K562 (cell line): ENCODE measurements around the gene STX3. TPM values are rescaled to one million over a fixed set of nuclear protein-coding genes. Genes with fewer than 3 reads are reported as not detected.

Experiments used
- ATAC-seq: fragments of 200-7000 bp; cut with Tn5 transposase; 3 replicates; pipeline ENCODE4 v1.9.1; 2020; ENCODE audit warnings: moderate library complexity
- BruUV-seq: library from RNA; stranded (reverse); fragments of 400-500 nt; replicated peaks from 2 replicates; lab custom pipeline; 2021; lab: Mats Ljungman, UMichigan
- CTCF ChIA-PET: fragments of 300-600 bp; formaldehyde crosslinking; extraction: SDS; loops from one replicate; lab custom pipeline; 2021; ENCODE audit warnings: low intra/inter-chr PET ratio; lab: Yijun Ruan, JAX
- POLR2A ChIA-PET: fragments of 300-600, 350-650 bp; sonication (Branson Sonifier 250); formaldehyde crosslinking; extraction: SDS; loops from one replicate; lab custom pipeline; 2021; ENCODE audit warnings: antibody characterized with exemption, inconsistent platforms; lab: Yijun Ruan, JAX
- DNase-seq, 4 experiments: peaks; one replicate each; pipeline versions ENCODE4 v3.0.0 to v3.0.0-alpha.2; 2011 to 2018; ENCODE audit warnings: low spot score in 3 of 4, mixed read lengths in 3 of 4; ENCODE audit errors: extremely low read depth in 1 of 4
- FAIRE-seq: peaks from 2 replicates; lab custom pipeline; 2011; peaks lifted over from hg19 to GRCh38; lab: Jason Lieb, UNC
- H2AFZ ChIP-seq: 2 replicates; pipeline ENCODE4 v1.6.0; 2011; ENCODE audit warnings: low read depth, low read length, control low read depth, inconsistent platforms
- H3K27ac ChIP-seq: fragments of 200-600 bp; 3 replicates; pipeline ENCODE4 v1.8.0; 2011; ENCODE audit warnings: low read depth, mild to moderate bottlenecking, control low read depth, inconsistent platforms, low read length, moderate library complexity, mixed read lengths; ENCODE audit errors: extremely low read depth
- H3K27me3 ChIP-seq, 2 experiments: fragments of 300-600 bp in 1 of 2; 2 replicates in 1 of 2; 3 replicates in 1 of 2; pipeline versions ENCODE4 v1.6.0 to v1.8.0; 2011; ENCODE audit warnings: inconsistent platforms in 2 of 2, low read length in 2 of 2, mild to moderate bottlenecking in 1 of 2, mixed read lengths in 1 of 2, moderate library complexity in 1 of 2; ENCODE audit not compliant: control insufficient read depth in 2 of 2, insufficient read depth in 2 of 2
- H3K36me3 ChIP-seq: fragments of 300-600 bp; 3 replicates; pipeline ENCODE4 v1.8.0; 2011; ENCODE audit warnings: mild to moderate bottlenecking, low read length, inconsistent platforms; ENCODE audit not compliant: control insufficient read depth, insufficient read depth
- H3K4me1 ChIP-seq, 2 experiments: fragments of 200-600 bp in 1 of 2; replicated peaks in 1 of 2; 2 replicates in 1 of 2; 3 replicates in 1 of 2; pipeline versions ENCODE4 v1.5.1 to v1.8.0; 2011; ENCODE audit warnings: inconsistent platforms in 2 of 2, low read length in 2 of 2, mild to moderate bottlenecking in 1 of 2, mixed read lengths in 1 of 2, moderate library complexity in 1 of 2; ENCODE audit not compliant: control insufficient read depth in 2 of 2, insufficient read depth in 2 of 2
- H3K4me2 ChIP-seq: 2 replicates; pipeline ENCODE4 v1.6.1; 2011; ENCODE audit warnings: low read length, control low read depth, inconsistent platforms, mixed read lengths; ENCODE audit not compliant: insufficient read depth
- H3K4me3 ChIP-seq: fragments of 200-600 bp; sonication (generic), shearing (Covaris generic); 2 replicates; pipeline ENCODE4 v1.5.1; 2016; ENCODE audit warnings: control low read depth, inconsistent platforms
- H3K79me2 ChIP-seq: fragments of 200-600 bp; 3 replicates; pipeline ENCODE4 v1.8.0; 2011; ENCODE audit warnings: low read length, inconsistent platforms; ENCODE audit not compliant: control insufficient read depth, insufficient read depth
- H3K9ac ChIP-seq, 2 experiments: 2 replicates each; pipeline versions ENCODE4 v1.6.0 to v1.6.1; 2011; ENCODE audit warnings: low read depth in 2 of 2, low read length in 2 of 2, control low read depth in 1 of 2, inconsistent platforms in 1 of 2, mild to moderate bottlenecking in 1 of 2, mixed read lengths in 1 of 2; ENCODE audit not compliant: insufficient read depth in 1 of 2
- H3K9me1 ChIP-seq: one replicate; pipeline ENCODE4 v1.6.0; 2011; ENCODE audit warnings: inconsistent platforms, mild to moderate bottlenecking, low read length, moderate library complexity; ENCODE audit not compliant: control insufficient read depth, insufficient read depth
- H3K9me3 ChIP-seq: replicated peaks from 2 replicates; pipeline ENCODE4 v1.5.1; 2011; ENCODE audit warnings: low read depth, low read length, inconsistent platforms; ENCODE audit not compliant: control insufficient read depth, insufficient read depth
- H4K20me1 ChIP-seq: replicated peaks from 2 replicates; pipeline ENCODE4 v1.6.1; 2011; ENCODE audit warnings: low read length, inconsistent platforms, mixed read lengths; ENCODE audit not compliant: control insufficient read depth, insufficient read depth
- ETV5 ChIP-seq: sonication (generic); formaldehyde crosslinking; IDR thresholded peaks from 2 replicates; pipeline ENCODE4 v1.4.0; 2020; ENCODE audit warnings: low read depth, mild to moderate bottlenecking, missing genetic modification reagents
- GATAD2B ChIP-seq: fragments of 450-650 bp; IDR thresholded peaks from 2 replicates; pipeline ENCODE4 v1.6.1; 2017; ENCODE audit warnings: mild to moderate bottlenecking, borderline replicate concordance
- HNRNPUL1 ChIP-seq: fragments of 200-400 bp; formaldehyde crosslinking; IDR thresholded peaks from 2 replicates; pipeline ENCODE4 v1.6.1; 2017; ENCODE audit warnings: low read length
- KDM2B ChIP-seq: fragments of 250-450 bp; sonication (Bioruptor Pico); IDR thresholded peaks from 2 replicates; pipeline ENCODE4 v1.8.0; 2021; ENCODE audit warnings: mild to moderate bottlenecking, moderate library complexity
- MXI1 ChIP-seq: IDR thresholded peaks from 2 replicates; pipeline ENCODE4 v1.6.1; 2011; ENCODE audit warnings: low read depth, mild to moderate bottlenecking, improper control_type of control experiment, low read length
- POU5F1 ChIP-seq: fragments of 150-350 bp; IDR thresholded peaks from 2 replicates; pipeline ENCODE4 v1.6.1; 2014; ENCODE audit warnings: borderline replicate concordance, low read length, low read depth, mild to moderate bottlenecking; ENCODE audit not compliant: partially characterized antibody
- RBBP5 ChIP-seq: fragments of 200-600 bp; sonication (generic); IDR thresholded peaks from 2 replicates; pipeline ENCODE4 v1.6.1; 2012; ENCODE audit warnings: borderline replicate concordance, mild to moderate bottlenecking, low read length, control low read depth, inconsistent platforms; ENCODE audit not compliant: insufficient read depth, poor library complexity, severe bottlenecking
- ZC3H11A ChIP-seq: IDR thresholded peaks from 2 replicates; pipeline ENCODE4 v1.6.1; 2012; ENCODE audit warnings: low read depth, low read length, improper control_type of control experiment
- ZNF175 ChIP-seq: fragments of 200-800 bp; sonication (Bioruptor generic); IDR thresholded peaks from 2 replicates; pipeline ENCODE4 v1.6.1; 2016; ENCODE audit warnings: low read depth, mild to moderate bottlenecking, missing genetic modification characterization, missing compliant biosample characterization
- ZNF512 ChIP-seq: IDR thresholded peaks from 2 replicates; pipeline ENCODE4 v1.6.1; 2016; ENCODE audit warnings: missing genetic modification characterization, missing compliant biosample characterization
- WGBS: fragments of 100-300 bp; shearing (Covaris generic); methylation state at CpG from one replicate; pipeline ENCODE4 v1.1.6; 2016; ENCODE audit warnings: low coverage, mixed read lengths; ENCODE audit not compliant: insufficient coverage; ENCODE audit errors: missing lambda C conversion rate; 5-methylcytosine and 5-hydroxymethylcytosine counted together
- in situ Hi-C: fragments of 300-500 bp; cut with MboI; formaldehyde crosslinking; loops from 4 replicates; pipeline ENCODE4 v1.15.0; 2018; ENCODE audit warnings: inconsistent platforms, mixed read lengths
- intact Hi-C: fragments of 100-400 bp; cut with micrococcal nuclease; formaldehyde crosslinking; loops from 2 replicates; pipeline ENCODE4 v1.14.2; 2022
- polyA plus RNA-seq, 8 experiments: library from polyadenylated mRNA; depleted of rRNA in 4 of 8; stranded (reverse) in 5 of 8; unstranded in 3 of 8; fragments of >200 nt; fragmentation: Nextera tagmentation in 2 of 8; fragmentation: Illumina TruSeq in 1 of 8; extraction: Ambion mirVana in 2 of 8; extraction: Trizol in 1 of 8; gene quantifications; 2 replicates each; pipeline versions ENCODE4 v1.2.1 to v1.2.3, GENCODE V29; 2011 to 2014; ENCODE audit warnings: inconsistent platforms in 1 of 8, missing spikeins in 1 of 8
- total RNA-seq, 7 experiments: library from RNA; depleted of rRNA in 6 of 7; stranded (reverse); fragments of >200 nt in 6 of 7; fragmentation: Illumina TruSeq in 2 of 7; extraction: Trizol in 2 of 7; gene quantifications; 2 replicates each; pipeline versions ENCODE4 v1.2.1 to v1.2.3, GENCODE V29; 2011 to 2021; ENCODE audit warnings: low replicate concordance in 1 of 7
- TF ChIP-seq, protein P1 (sequence below), 2 experiments: fragments of 250-450 bp in 1 of 2; fragments of 450-650 bp in 1 of 2; sonication (Bioruptor Pico) in 1 of 2; IDR thresholded peaks; 2 replicates each; pipeline versions ENCODE4 v1.6.1 to v1.8.0; 2016 to 2021; ENCODE audit warnings: mild to moderate bottlenecking in 2 of 2, moderate library complexity in 2 of 2, missing compliant biosample characterization in 1 of 2, missing genetic modification characterization in 1 of 2
- TF ChIP-seq, protein P2 (sequence below): IDR thresholded peaks from 2 replicates; pipeline ENCODE4 v1.6.1; 2011; ENCODE audit not compliant: insufficient read length; ENCODE audit errors: extremely low read depth

The STX3 gene
- total and polyA plus RNA-seq, 9 of the 15 experiments (the other 6 are each of a cell fraction or from before 2014, with no cell fraction given): 12.0 to 91.6 (median 48.7) TPM

DNA sequence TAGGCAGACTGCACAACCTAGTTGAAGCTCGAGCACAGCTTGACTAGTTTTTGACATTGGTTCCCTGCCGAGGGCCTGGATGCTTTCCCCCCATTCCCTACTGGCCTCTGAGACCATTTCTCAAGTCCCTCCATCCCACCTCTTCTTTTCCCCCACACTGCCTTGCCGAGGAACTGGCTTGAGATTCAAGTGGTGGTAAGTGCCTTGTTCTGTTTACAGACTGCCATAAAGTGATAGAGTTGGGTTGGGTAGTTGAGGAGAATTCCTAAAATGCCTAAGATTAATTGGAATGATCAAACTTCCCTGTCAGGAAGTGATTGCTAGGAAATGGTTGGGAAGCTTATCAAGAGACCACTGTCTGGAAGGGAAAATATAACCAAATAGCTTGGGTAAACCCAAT is 39.2 kb downstream of the STX3 start:
- no peak for DNase-seq
- 78% methylated on average over 3 of the region's 3 CpGs for WGBS
- Histone ChIP-seq H3K36me3 (peaks cover 95% of the 10 kb centered on the region), H3K27me3 (no peaks in the 10 kb centered on the region), H3K4me1 (no peaks in the 10 kb centered on the region), H4K20me1 (no peaks in the 10 kb centered on the region), H3K9me1 (no peaks in the 10 kb centered on the region), H2AFZ (no peak overlapping the region), H3K4me2 (no peak overlapping the region), H3K79me2 (no peaks in the 10 kb centered on the region), H3K27ac (no peak overlapping the region), H3K9ac (no peak overlapping the region), H3K9me3 (no peaks in the 10 kb centered on the region), H3K4me3 (no peak overlapping the region)
- BruUV-seq: no TSS peak
- intact Hi-C loops (no loop called here), in situ Hi-C loops (no loop called here)
- ATAC-seq: no peak
- CTCF ChIA-PET: no interaction called here
- POLR2A ChIA-PET: interaction anchor here (0.6 to 1.2 kb wide), 2 partner anchors 9 to 15 kb away, joined by 3 read pairs; no protein-coding TSS in a partner anchor
- no peak for FAIRE-seq
- TF ChIP-seq KDM2B (no peak), ZC3H11A (no peak), HNRNPUL1 (no peak), RBBP5 (no peak), ZNF175 (CRISPR knock-in tag) (no peak), ETV5 (CRISPR knock-in tag) (no peak), GATAD2B (no peak), POU5F1 (no peak), MXI1 (no peak), ZNF512 (tag) (no peak)
- TF ChIP-seq, protein P1, sequence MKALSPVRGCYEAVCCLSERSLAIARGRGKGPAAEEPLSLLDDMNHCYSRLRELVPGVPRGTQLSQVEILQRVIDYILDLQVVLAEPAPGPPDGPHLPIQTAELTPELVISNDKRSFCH (CRISPR knock-in tag; IDR thresholded peaks at IDR 0.05): no peak
- TF ChIP-seq, protein P1 (tag; IDR thresholded peaks at IDR 0.05): no peak
- TF ChIP-seq, protein P2, sequence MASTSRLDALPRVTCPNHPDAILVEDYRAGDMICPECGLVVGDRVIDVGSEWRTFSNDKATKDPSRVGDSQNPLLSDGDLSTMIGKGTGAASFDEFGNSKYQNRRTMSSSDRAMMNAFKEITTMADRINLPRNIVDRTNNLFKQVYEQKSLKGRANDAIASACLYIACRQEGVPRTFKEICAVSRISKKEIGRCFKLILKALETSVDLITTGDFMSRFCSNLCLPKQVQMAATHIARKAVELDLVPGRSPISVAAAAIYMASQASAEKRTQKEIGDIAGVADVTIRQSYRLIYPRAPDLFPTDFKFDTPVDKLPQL: no peak
